ENCODE data around the gene LEUTX.

Gene LEUTX

DNA sequence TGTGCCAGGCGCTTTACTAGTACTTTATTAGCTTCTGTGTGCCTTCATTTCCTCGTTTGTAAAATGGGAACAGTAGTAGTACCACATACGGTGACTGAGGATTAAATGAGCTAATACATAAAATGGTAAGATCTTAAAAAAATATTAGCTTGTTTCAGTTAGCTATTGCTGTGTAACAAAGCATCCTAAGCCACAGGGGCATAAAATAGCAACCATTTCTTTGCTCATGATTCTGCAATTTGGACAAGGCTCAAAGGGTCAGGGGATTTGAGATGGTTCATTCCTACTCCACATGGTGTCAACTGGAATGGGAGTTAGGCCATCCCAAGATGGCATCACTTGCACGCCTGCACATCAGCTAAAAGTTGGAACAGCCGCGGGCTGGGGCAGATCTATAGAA is 42.0 kb downstream of the LEUTX start:
- WGBS (ENCODE audit: insufficient coverage, insufficient read length): no CpG with 5 or more reads among the region's 6 CpGs
- Histone ChIP-seq H3K4me3 (ENCODE audit: low read length) (no peak overlapping the region), H3K27me3 (ENCODE audit: control insufficient read depth, insufficient read depth, low read length) (no peaks in the 10 kb centered on the region), H3K27ac (ENCODE audit: low read length) (no peak overlapping the region), H3K36me3 (ENCODE audit: control insufficient read depth, insufficient read depth, low read length) (peaks cover 2% of the 10 kb centered on the region; the same call in 1 of the 2 replicates), H3K4me1 (ENCODE audit: control insufficient read depth, insufficient read depth, low read length) (peaks cover 2% of the 10 kb centered on the region; the same call in 1 of the 2 replicates), H3K9me3 (ENCODE audit: control insufficient read depth, insufficient read depth, low read length) (no peaks in the 10 kb centered on the region)
- DNase-seq (ENCODE audit: low read depth, low spot score): no peak

- DNase-seq (ENCODE audit: low read depth, low spot score): no peak
- peak overlapping the region; percentile 62; the same call in 1 of the 2 replicates for H3K4me3 ChIP-seq (ENCODE audit: low read length)
- H3K4me1 ChIP-seq (ENCODE audit: control insufficient read depth, insufficient read depth, low read length): peaks cover 2% of the 10 kb centered on the region; the same call in 1 of the 2 replicates
- no peaks in the 10 kb centered on the region for H3K27me3 ChIP-seq (ENCODE audit: control insufficient read depth, insufficient read depth, low read length)
- peaks cover 8% of the 10 kb centered on the region for H3K36me3 ChIP-seq (ENCODE audit: control insufficient read depth, insufficient read depth, low read length)
- no peak overlapping the region for H3K27ac ChIP-seq (ENCODE audit: low read length)
- WGBS (ENCODE audit: insufficient coverage, insufficient read length): no CpG with 5 or more reads among the region's 7 CpGs
- H3K9me3 ChIP-seq (ENCODE audit: control insufficient read depth, insufficient read depth, low read length): no peaks in the 10 kb centered on the region
Measured at GRCh38 chr19:39823686-39824085, 45.0 kb downstream of the LEUTX start.

DNA sequence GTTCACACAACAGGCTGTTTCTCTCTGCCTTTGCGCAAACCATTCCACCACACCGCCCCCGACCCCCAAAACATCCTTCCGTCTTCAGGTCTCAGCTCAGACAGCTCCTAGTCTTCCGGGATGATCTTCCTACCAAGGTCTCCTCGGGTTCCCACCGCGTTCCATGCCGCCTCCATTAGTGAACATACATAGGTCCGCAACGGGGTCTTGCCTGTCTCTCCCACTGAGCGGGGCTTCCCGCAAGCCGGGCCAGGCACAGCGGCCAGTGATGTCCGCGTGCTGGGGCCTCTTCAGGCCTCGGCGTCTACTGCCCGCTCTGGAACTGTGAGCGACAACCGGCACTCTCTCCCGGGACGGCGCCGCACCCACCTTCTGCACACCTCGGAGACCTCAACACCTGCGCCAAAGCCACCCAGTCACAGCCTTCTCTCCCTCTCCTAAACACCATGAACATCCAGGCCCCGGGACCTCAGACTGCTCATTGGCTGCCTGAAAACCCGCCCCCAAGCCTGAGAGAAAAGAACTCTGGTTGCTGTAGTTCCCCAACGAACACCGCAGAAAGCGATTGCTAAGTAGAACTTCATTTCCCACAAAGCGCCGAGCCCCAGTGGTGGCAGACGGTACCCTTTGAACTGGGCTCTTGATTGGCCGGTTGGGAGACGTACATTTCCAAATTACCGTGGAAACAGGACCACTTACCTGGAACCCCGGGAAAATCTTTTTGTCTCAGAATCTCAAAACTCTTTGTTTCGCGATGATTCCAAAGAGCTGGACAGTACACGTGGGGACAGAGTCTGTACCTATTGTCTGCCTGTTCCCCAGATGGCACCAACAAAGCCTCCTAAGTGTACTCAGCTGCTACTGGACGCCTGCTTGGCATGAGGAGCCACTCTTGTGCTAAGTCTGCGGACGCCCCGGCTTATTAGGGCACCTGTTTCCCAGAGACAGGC is 45.8 kb downstream of the LEUTX start:
- Histone ChIP-seq H3K27ac (ENCODE audit: low read length) (no peak overlapping the region), H3K27me3 (ENCODE audit: control insufficient read depth, insufficient read depth, low read length) (no peaks in the 10 kb centered on the region), H3K4me1 (ENCODE audit: control insufficient read depth, insufficient read depth, low read length) (peaks cover 2% of the 10 kb centered on the region; the same call in 1 of the 2 replicates), H3K9me3 (ENCODE audit: control insufficient read depth, insufficient read depth, low read length) (no peaks in the 10 kb centered on the region), H3K4me3 (ENCODE audit: low read length) (peak overlapping the region; percentile 62), H3K36me3 (ENCODE audit: control insufficient read depth, insufficient read depth, low read length) (peaks cover 8% of the 10 kb centered on the region)
- DNase-seq (ENCODE audit: low read depth, low spot score): peak; percentile 92
- WGBS (ENCODE audit: insufficient coverage, insufficient read length): no CpG with 5 or more reads among the region's 47 CpGs

DNA sequence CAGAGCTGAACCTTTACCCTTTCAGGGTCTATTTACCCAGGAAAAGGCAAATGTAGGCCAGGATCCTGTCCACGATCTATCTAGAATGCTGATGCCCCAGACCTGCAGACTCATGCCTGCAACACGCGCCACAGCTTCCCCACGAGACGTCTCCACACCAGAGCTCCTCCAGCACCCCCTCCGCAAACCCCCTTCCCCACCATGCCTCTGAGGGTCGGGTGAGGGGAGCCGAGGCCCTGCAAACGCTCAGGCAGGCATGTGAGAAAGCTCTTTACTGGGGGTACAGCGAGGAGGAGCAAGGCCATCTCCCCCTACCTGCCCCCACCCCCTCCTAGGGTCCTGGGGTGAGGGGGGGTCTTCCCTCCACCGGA is 46.4 kb downstream of the LEUTX start:
- H3K27ac ChIP-seq (ENCODE audit: low read length): no peak overlapping the region
- peaks cover 14% of the 10 kb centered on the region for H3K36me3 ChIP-seq (ENCODE audit: control insufficient read depth, insufficient read depth, low read length)
- no peaks in the 10 kb centered on the region for H3K27me3 ChIP-seq (ENCODE audit: control insufficient read depth, insufficient read depth, low read length)
- no peak overlapping the region for H3K4me3 ChIP-seq (ENCODE audit: low read length)
- H3K4me1 ChIP-seq (ENCODE audit: control insufficient read depth, insufficient read depth, low read length): peaks cover 2% of the 10 kb centered on the region; the same call in 1 of the 2 replicates
- no peaks in the 10 kb centered on the region for H3K9me3 ChIP-seq (ENCODE audit: control insufficient read depth, insufficient read depth, low read length)
- WGBS (ENCODE audit: insufficient coverage, insufficient read length): no CpG with 5 or more reads among the region's 11 CpGs
- no peak for DNase-seq (ENCODE audit: low read depth, low spot score)

GRCh38 chr19:39825531-39826076 is 47.0 kb downstream of the LEUTX start:
- H3K9me3 ChIP-seq (ENCODE audit: control insufficient read depth, insufficient read depth, low read length): no peaks in the 10 kb centered on the region
- peaks cover 2% of the 10 kb centered on the region; the same call in 1 of the 2 replicates for H3K4me1 ChIP-seq (ENCODE audit: control insufficient read depth, insufficient read depth, low read length)
- no CpG with 5 or more reads among the region's 17 CpGs for WGBS (ENCODE audit: insufficient coverage, insufficient read length)
- no peak for DNase-seq (ENCODE audit: low read depth, low spot score)
- no peak overlapping the region for H3K27ac ChIP-seq (ENCODE audit: low read length)
- H3K27me3 ChIP-seq (ENCODE audit: control insufficient read depth, insufficient read depth, low read length): no peaks in the 10 kb centered on the region
- peaks cover 18% of the 10 kb centered on the region for H3K36me3 ChIP-seq (ENCODE audit: control insufficient read depth, insufficient read depth, low read length)
- no peak overlapping the region for H3K4me3 ChIP-seq (ENCODE audit: low read length)

DNA sequence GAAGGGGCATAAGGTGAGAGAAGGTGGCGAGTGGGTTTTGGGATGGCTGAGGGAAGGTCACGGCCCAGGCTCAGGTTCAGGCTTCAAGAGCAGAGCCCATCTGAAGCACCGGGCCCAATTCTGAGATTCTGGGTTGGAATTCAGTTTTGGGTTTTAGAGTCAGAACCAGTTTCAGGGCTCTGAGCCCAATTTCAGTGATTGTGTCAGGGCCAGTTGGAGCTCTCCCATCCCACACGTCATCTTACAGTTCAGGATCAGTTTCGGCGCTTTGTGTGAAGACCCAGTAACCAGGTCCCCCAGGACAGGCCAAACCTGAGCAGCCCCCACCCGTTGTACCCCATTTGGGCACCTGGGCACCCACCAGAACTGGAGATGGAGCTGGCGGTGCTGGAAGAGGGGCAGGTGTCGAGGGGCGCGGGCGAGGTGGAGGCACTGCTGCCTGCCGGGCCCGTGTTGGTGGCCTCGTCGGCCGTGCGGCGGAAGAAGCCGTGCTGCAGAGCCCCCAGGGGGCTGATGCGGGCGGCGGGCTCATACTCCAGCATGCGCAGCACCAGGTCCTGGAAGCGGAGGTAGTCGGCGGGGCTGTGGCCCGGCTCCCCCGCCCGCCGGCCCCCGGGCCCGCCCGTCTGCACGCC is 47.8 kb downstream of the LEUTX start:
- no CpG with 5 or more reads among the region's 35 CpGs for WGBS (ENCODE audit: insufficient coverage, insufficient read length)
- no peaks in the 10 kb centered on the region for H3K9me3 ChIP-seq (ENCODE audit: control insufficient read depth, insufficient read depth, low read length)
- no peak overlapping the region for H3K27ac ChIP-seq (ENCODE audit: low read length)
- peaks cover 19% of the 10 kb centered on the region for H3K36me3 ChIP-seq (ENCODE audit: control insufficient read depth, insufficient read depth, low read length)
- DNase-seq (ENCODE audit: low read depth, low spot score): no peak
- H3K4me1 ChIP-seq (ENCODE audit: control insufficient read depth, insufficient read depth, low read length): peaks cover 2% of the 10 kb centered on the region; the same call in 1 of the 2 replicates
- H3K27me3 ChIP-seq (ENCODE audit: control insufficient read depth, insufficient read depth, low read length): no peaks in the 10 kb centered on the region
- H3K4me3 ChIP-seq (ENCODE audit: low read length): no peak overlapping the region

- H3K4me3 ChIP-seq (ENCODE audit: low read length): no peak overlapping the region
- peaks cover 19% of the 10 kb centered on the region for H3K36me3 ChIP-seq (ENCODE audit: control insufficient read depth, insufficient read depth, low read length)
- no peaks in the 10 kb centered on the region for H3K9me3 ChIP-seq (ENCODE audit: control insufficient read depth, insufficient read depth, low read length)
- no peak overlapping the region for H3K27ac ChIP-seq (ENCODE audit: low read length)
- H3K27me3 ChIP-seq (ENCODE audit: control insufficient read depth, insufficient read depth, low read length): no peaks in the 10 kb centered on the region
- DNase-seq (ENCODE audit: low read depth, low spot score): no peak
- no CpG with 5 or more reads among the region's 13 CpGs for WGBS (ENCODE audit: insufficient coverage, insufficient read length)
- H3K4me1 ChIP-seq (ENCODE audit: control insufficient read depth, insufficient read depth, low read length): peaks cover 2% of the 10 kb centered on the region; the same call in 1 of the 2 replicates
Measured at GRCh38 chr19:39827216-39827615, 48.6 kb downstream of the LEUTX start.

- Histone ChIP-seq H3K27me3 (ENCODE audit: control insufficient read depth, insufficient read depth, low read length) (no peaks in the 10 kb centered on the region), H3K27ac (ENCODE audit: low read length) (no peak overlapping the region), H3K36me3 (ENCODE audit: control insufficient read depth, insufficient read depth, low read length) (peaks cover 19% of the 10 kb centered on the region), H3K9me3 (ENCODE audit: control insufficient read depth, insufficient read depth, low read length) (no peaks in the 10 kb centered on the region), H3K4me1 (ENCODE audit: control insufficient read depth, insufficient read depth, low read length) (peaks cover 2% of the 10 kb centered on the region; the same call in 1 of the 2 replicates), H3K4me3 (ENCODE audit: low read length) (no peak overlapping the region)
- DNase-seq (ENCODE audit: low read depth, low spot score): no peak
- no CpG with 5 or more reads among the region's 26 CpGs for WGBS (ENCODE audit: insufficient coverage, insufficient read length)
Measured at GRCh38 chr19:39828015-39828653, 49.5 kb downstream of the LEUTX start.

DNA sequence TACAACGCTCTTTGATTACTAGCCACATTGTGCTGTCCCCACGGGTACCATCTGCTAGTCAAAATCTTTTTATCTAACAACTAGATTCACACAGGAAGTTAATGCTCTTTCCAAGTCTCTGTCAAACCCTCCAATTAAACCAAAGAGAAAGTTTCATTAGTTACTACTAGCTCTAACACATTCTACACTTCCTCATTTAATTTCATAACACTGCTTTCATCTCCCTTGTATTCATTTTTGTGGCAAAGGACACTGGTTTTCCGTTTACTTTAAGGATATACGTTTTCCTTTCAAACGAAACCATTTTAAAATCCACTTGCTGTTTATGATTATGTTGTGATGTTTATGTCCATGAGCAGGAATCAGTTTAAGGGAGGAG is 50.0 kb downstream of the LEUTX start:
- Histone ChIP-seq H3K4me3 (ENCODE audit: low read length) (no peak overlapping the region), H3K36me3 (ENCODE audit: control insufficient read depth, insufficient read depth, low read length) (peaks cover 19% of the 10 kb centered on the region), H3K9me3 (ENCODE audit: control insufficient read depth, insufficient read depth, low read length) (no peaks in the 10 kb centered on the region), H3K27ac (ENCODE audit: low read length) (no peak overlapping the region), H3K27me3 (ENCODE audit: control insufficient read depth, insufficient read depth, low read length) (no peaks in the 10 kb centered on the region), H3K4me1 (ENCODE audit: control insufficient read depth, insufficient read depth, low read length) (peaks cover 2% of the 10 kb centered on the region; the same call in 1 of the 2 replicates)
- no peak for DNase-seq (ENCODE audit: low read depth, low spot score)
- WGBS (ENCODE audit: insufficient coverage, insufficient read length): no CpG with 5 or more reads among the region's 5 CpGs

GRCh38 chr19:39829702-39830275 is 51.1 kb downstream of the LEUTX start:
- peaks cover 22% of the 10 kb centered on the region for H3K36me3 ChIP-seq (ENCODE audit: control insufficient read depth, insufficient read depth, low read length)
- H3K4me3 ChIP-seq (ENCODE audit: low read length): no peak overlapping the region
- no peak for DNase-seq (ENCODE audit: low read depth, low spot score)
- no peak overlapping the region for H3K27ac ChIP-seq (ENCODE audit: low read length)
- H3K4me1 ChIP-seq (ENCODE audit: control insufficient read depth, insufficient read depth, low read length): peaks cover 2% of the 10 kb centered on the region; the same call in 1 of the 2 replicates
- no peaks in the 10 kb centered on the region for H3K9me3 ChIP-seq (ENCODE audit: control insufficient read depth, insufficient read depth, low read length)
- H3K27me3 ChIP-seq (ENCODE audit: control insufficient read depth, insufficient read depth, low read length): no peaks in the 10 kb centered on the region
- WGBS (ENCODE audit: insufficient coverage, insufficient read length): no CpG with 5 or more reads among the region's 10 CpGs
